SKM-1 treated with dmso at 0.1 percent for 144 hours (cell line): Measurements from ENCODE around the gene CMTM1.
"Not testable (repeated sequence)": the region's sequence is repeated elsewhere in the genome, so short reads cannot be mapped to it uniquely, and the experiment has no call there.

ENCODE experiments used
- DNase-seq: peaks from one replicate; lab custom pipeline; 2025; ENCODE audit not compliant: unreplicated experiment; lab: John Stamatoyannopoulos, UW

CMTM1 gene

GRCh38 chr16:66610111-66610820, 44.0 kb downstream of the CMTM1 start:
- no peak for DNase-seq

- not testable (repeated sequence) for DNase-seq
Observed at GRCh38 chr16:66611911-66612310, 45.7 kb downstream of the CMTM1 start.

GRCh38 chr16:66612422-66612821, 46.2 kb downstream of the CMTM1 start:
- no peak for DNase-seq

- no peak for DNase-seq
Observed at GRCh38 chr16:66614161-66614802, 48.0 kb downstream of the CMTM1 start.

GRCh38 chr16:66616169-66616568, 49.9 kb downstream of the CMTM1 start:
- no peak for DNase-seq

GRCh38 chr16:66616592-66616991, 50.4 kb downstream of the CMTM1 start:
- DNase-seq: no peak

- DNase-seq: no peak
Observed at GRCh38 chr16:66617010-66617434, 50.8 kb downstream of the CMTM1 start.

GRCh38 chr16:66617728-66618127, 51.5 kb downstream of the CMTM1 start:
- no peak for DNase-seq

GRCh38 chr16:66618588-66619375, 52.5 kb downstream of the CMTM1 start:
- DNase-seq: no peak

- peak; percentile 61 for DNase-seq
Observed at GRCh38 chr16:66619534-66620428, 53.5 kb downstream of the CMTM1 start.

GRCh38 chr16:66620429-66620795, 54.2 kb downstream of the CMTM1 start:
- no peak for DNase-seq

GRCh38 chr16:66621973-66622372, 55.7 kb downstream of the CMTM1 start:
- no peak for DNase-seq

GRCh38 chr16:66622863-66623262, 56.6 kb downstream of the CMTM1 start:
- DNase-seq: no peak

GRCh38 chr16:66623755-66624154, 57.5 kb downstream of the CMTM1 start:
- DNase-seq: no peak

- DNase-seq: not testable (repeated sequence)
Observed at GRCh38 chr16:66627611-66628378, 61.6 kb downstream of the CMTM1 start.
